ENCODE measurements around the gene RAB11FIP3. TPM values are rescaled to one million over a fixed set of nuclear protein-coding genes. Genes with fewer than 3 reads are reported as not detected.

RAB11FIP3 gene
- total RNA-seq, 1 donor from 2014 or later = 26.5 TPM

DNA sequence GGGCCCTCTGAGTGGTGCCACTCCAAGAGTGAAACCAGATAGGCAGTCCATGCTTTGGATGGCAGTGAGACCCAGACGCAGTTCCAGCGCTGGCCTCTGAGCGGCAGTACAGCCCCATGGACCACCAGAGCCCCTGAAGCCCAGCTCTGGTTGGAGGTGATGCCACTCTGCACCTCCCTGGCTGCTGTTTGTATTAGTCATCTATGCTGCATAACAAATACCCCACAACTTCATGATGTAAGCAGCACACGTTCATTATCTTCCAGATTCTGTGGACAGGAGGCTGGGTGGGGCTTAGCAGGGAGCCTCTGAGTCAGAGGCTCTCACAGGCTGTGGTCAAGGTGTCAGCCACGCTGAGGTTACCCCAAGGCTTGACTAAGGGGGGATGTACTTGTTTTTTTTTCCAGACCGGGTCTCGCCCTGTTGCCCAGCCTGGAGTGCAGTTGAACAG lies 33.5 kb upstream of the RAB11FIP3 start:
- peak in 1 of 2 donors; percentile 61 for DNase-seq (ENCODE audit: low spot score in 2 of 2)

GRCh38 chr16:392450-393030 lies 32.9 kb upstream of the RAB11FIP3 start:
- FAIRE-seq (no peak), DNase-seq (ENCODE audit: low spot score in 2 of 2) (no peak)

More for the DNA sequence above, 33.5 kb upstream of the RAB11FIP3 start:
- FAIRE-seq = no peak

- DNase-seq (ENCODE audit: low spot score in 2 of 2) = no peak
- FAIRE-seq = no peak
Observed at GRCh38 chr16:396199-396598, 29.2 kb upstream of the RAB11FIP3 start.

DNA sequence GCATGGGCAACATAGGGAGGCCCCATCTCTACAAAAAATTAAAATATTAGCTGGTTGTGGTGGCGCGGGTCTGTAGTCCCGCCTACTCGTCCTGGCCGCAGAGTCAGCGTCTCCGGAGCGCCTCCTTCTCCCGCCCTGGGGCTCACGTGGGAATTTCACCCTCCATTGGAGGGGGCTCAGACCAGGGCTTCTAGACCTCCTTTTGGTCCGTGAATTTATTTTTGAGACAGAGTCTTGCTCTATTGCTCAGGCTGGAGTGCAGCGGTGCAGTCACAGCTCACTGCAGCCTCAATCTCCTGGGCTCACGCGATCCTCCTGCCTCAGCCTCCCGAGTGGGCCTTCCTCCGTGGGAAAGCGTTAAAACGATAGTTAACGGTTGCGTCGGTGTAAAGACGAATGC lies 28.8 kb upstream of the RAB11FIP3 start:
- DNase-seq (ENCODE audit: low spot score in 2 of 2) = peak in 1 of 2 donors; percentile 70
- FAIRE-seq = no peak

DNA sequence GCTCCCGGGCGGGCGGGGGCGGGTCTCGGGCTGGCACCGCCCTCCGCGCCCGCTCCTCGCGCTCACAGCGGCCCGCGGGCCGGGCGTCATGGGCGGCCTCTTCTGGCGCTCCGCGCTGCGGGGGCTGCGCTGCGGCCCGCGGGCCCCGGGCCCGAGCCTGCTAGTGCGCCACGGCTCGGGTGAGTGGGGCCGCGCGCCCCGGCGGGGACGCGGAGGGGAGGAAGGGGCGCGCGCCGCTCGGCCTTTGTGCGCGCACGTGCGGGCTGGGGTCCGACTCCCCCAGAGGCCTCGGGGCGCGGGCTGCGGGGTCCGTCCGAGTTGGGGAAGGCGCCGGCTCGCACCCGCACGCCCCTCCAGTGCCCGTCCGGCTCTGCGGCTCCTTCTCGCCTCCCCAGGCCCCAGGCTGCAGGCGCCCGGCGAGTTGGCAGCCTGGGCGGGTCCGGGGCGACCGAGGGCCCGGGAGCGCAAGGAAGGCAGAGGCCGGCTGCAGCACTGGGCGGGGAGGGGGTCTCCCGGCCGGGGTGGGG lies 28.3 kb upstream of the RAB11FIP3 start, which contains the start of gene NME4:
Gene NME4 (plus strand): TSS at position 65 of the 527 bp plus-strand sequence. CDS start 24 bp downstream, at position 89.
- DNase-seq (ENCODE audit: low spot score in 2 of 2) = peak; percentile 66 to 71
- FAIRE-seq = no peak

DNA sequence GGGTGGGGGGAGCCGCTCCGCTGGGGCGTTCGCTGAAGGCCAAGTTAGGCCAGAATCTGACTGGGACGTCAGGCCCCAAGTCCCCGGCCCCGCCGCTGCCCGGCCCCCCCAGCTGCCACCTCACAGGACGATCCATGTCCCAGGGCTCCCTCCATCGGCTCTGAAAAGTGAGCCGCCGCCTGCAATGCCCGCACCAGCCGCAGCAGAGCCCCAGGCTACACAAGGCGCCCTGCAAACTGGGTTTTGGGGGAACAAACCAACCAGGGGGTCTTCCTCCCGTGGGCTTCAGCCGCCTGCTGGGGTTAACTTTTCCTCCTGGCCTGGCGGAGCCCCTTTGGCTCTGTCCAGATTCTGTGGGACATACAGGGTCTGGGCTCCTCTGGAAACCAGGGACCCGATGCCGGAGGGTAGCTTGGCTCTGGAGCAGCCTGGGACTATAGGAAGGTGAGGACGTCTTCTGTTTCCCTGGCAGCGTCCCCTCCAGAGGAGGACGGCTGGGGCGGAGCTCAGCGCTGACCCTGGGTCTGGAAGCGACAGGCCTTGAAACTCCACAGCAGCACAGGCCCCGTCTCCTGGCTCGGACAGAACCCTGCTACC lies 27.6 kb upstream of the RAB11FIP3 start:
- FAIRE-seq (no peak), DNase-seq (ENCODE audit: low spot score in 2 of 2) (peak; percentile 72 to 79)

DNA sequence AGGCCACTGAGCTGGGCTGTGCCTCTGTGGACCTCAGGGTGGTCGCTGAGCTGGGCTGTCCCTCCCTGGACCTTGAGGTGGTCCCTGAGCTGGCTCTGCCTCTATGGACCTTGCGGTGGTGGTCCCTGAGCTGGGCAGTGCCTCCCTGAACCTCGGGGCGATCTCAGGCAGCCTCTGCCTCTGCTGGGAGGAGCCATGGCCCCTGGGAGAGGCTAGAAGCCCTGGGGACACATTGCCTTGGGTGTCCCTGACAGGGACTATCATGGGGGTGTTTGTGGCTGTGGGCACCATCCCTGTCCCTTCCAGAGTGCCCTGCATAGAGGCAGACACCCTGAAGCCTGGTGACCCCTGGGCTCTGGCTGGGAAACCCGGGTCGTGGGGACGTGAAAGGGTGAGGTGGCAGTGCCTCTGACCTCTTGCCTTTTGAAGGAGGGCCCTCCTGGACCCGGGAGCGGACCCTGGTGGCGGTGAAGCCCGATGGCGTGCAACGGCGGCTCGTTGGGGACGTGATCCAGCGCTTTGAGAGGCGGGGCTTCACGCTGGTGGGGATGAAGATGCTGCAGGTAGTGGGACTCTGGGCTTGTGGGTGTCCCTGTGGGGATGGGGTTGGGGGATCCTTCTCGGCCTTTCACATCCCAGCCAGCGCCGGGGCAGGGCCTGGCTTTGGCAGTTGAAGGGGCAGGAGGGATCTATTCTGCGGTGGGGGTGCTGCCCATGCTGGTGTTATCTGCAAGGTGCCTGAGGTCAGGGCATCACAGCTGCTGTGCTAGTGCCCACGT lies 26.7 kb upstream of the RAB11FIP3 start:
- DNase-seq (ENCODE audit: low spot score in 2 of 2) (no peak), FAIRE-seq (no peak)

DNA sequence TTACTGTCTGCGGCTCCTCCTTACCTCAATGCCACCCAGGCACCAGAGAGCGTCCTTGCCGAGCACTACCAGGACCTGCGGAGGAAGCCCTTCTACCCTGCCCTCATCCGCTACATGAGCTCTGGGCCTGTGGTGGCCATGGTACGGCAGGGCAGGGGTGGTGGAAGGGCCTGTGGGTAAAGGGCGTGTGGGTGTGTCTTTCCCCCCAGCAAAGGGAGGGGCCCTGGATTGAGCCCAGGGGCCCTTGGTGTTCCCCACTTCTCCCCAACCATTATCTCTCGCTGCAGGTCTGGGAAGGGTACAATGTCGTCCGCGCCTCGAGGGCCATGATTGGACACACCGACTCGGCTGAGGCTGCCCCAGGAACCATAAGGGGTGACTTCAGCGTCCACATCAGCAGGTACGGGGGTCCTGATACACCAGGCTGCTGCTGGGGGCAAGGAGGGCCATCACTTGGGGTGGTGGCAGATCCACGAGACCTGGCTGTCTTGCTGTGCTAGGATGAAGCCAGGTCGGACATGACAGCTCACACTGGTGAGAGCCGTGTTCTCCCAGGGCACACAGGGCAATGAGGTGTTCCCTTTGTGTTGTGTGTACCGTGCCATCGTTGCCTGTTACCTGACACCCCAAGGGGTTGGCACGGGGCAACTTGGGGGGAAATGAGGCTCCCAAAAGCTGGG lies 26.0 kb upstream of the RAB11FIP3 start:
- FAIRE-seq (no peak), DNase-seq (ENCODE audit: low spot score in 2 of 2) (no peak)

- DNase-seq (ENCODE audit: low spot score in 2 of 2) = no peak
- no peak for FAIRE-seq
Observed at GRCh38 chr16:400061-400591, 25.3 kb upstream of the RAB11FIP3 start.

GRCh38 chr16:401468-402348 lies 23.7 kb upstream of the RAB11FIP3 start, which contains the start of gene DECR2:
DECR2 (plus strand) TSS chr16:401885; CDS start chr16:401964, 79 bp downstream.
- DNase-seq (ENCODE audit: low spot score in 2 of 2) = peak; percentile 99 to 100
- FAIRE-seq = no peak

DNA sequence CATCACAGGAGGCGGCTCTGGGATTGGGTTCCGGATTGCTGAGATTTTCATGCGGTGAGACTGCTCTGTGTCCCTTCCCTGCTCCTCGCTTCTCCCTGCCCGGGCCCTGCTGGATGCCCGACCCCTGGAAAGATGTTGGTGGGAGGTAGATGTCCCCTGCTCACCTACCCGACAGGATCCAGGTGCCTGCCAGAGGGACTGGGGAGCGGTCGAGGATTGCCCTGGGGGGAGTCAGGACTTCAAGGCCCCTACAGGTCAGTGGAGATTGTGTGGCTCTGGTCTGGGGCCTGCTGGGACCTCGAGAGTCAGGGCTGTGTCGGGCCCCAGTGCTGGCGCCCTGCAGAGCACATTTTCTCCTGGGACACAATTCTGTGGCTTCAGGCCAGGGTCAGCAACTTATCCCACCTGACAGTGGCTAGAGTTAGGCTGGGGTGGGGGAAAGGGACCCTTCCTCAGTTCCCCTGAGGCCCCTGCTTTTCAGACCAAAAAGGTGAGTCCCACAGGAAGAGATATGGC lies 20.4 kb upstream of the RAB11FIP3 start:
- DNase-seq (ENCODE audit: low spot score in 2 of 2) = no peak
- no peak for FAIRE-seq

- DNase-seq (ENCODE audit: low spot score in 2 of 2) (no peak), FAIRE-seq (no peak)
Observed at GRCh38 chr16:405548-406506, 19.6 kb upstream of the RAB11FIP3 start.

DNA sequence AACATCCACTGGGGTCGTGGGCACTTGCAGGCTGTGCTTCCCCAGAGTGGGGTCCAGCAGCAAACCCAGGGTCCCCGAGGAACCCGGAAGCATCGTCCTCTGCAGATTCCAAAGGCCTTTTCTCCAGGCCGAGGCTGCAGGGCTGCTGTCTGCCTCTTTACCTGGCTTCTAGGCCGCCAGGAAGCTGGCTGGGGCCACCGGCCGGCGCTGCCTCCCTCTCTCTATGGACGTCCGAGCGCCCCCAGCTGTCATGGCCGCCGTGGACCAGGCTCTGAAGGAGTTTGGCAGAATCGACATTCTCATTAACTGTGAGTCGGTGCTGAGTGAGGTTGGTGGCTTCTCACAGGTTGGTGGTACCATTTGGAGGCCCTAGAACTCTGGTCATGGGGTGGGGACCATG lies 18.2 kb upstream of the RAB11FIP3 start:
- DNase-seq (ENCODE audit: low spot score in 2 of 2) (no peak), FAIRE-seq (no peak)

DNA sequence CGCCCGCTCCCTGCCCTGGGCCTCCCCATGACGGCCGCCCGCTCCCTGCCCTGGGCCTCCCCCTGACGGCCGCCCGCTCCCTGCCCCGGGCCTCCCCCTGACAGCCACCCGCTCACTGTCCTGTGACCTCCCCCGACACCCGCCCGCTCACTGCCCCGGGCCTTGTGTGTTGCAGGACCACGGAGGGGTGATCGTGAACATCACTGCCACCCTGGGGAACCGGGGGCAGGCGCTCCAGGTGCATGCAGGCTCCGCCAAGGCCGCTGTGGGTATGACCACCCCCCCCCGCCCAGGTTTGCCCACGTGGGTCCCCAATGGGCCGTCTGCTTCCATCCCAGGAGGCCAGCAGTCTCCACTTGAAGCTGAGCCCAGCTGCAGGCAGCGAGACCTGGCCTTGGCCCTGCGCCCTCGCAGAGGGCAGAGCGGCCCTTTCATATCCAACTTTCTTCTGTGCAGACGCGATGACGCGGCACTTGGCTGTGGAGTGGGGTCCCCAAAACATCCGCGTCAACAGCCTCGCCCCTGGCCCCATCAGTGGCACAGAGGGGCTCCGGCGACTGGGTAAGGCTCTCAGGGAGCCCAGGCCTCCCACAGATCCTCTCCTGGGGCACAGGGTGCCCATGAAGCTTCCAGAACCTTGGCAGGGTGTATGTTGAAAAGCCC lies 14.8 kb upstream of the RAB11FIP3 start:
- FAIRE-seq = no peak
- peak in 1 of 2 donors; percentile 5 for DNase-seq (ENCODE audit: low spot score in 2 of 2)

DNA sequence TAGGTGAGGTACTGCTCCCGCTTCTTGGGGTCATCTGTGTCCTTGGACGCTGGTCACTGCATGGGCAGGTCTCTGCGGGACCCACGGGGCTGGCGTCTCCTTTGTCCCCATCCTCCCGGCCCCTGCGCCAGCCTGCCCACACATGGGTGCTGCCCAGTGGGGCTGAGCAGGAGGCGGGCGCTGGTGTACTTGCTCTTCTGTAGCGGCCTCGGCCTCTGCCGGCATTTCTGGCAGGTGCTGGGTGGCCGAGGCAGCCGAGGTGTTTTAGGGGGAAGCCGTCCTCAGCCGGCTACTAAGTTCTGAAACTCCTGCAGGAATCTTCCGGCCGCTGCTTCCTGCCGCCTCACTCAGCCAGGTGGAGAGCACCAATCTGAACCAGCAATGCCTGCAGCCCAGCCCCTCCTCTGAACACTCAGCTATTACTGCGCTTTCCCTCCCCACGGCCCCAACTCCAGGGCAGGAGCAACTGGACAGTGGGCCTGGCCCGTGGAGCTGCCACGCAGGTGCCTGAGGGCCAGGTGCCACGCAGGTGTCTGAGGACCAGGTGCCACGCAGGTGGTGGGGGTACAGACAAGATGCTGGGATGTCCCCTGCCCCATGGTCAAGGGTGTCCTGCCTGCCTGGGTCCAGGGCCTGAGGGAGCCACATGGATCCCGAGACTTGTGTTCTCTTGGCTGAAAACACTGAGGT lies 13.7 kb upstream of the RAB11FIP3 start:
- DNase-seq (ENCODE audit: low spot score in 2 of 2) (peak in 1 of 2 donors; percentile 12), FAIRE-seq (no peak)

DNA sequence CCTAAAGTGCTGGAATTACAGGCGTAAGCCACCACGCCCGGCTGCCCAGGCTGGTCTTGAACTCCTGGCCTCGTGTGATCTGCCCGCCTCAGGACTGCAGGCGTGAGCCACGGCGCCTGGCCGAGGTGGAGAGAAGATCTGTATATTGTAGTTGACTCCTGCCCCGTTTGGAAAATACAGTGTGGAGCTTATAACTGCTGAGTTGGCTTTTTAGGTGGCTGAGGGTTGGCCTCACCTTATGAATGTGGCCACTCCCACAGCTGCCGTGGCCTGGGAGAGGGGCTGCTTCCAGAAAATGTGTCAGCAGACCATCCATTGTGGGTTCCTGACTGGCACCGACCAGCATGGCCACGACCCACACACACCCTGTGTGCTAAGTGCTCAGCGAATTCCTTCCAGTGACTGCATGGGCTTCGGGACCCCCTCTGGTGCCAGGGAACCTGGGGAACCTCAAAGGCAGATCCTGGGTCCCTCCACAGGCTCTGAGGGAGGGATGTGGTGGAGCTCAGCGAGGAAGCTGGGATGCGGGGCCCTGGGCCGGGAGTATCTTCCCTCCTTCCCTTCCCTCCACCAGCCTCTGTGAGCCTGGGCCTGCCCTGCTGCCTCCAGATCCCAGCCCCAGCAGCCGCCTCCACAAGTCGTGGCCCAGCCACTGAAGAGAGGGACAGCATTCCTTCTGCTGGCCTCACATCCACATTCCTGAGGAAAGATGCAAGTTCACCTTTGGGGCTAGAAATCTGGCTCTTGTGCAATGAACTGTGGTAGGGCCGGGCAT lies 10.9 kb upstream of the RAB11FIP3 start:
- no peak for DNase-seq (ENCODE audit: low spot score in 2 of 2)
- FAIRE-seq = no peak
